Right kidney (tissue), 1 donor: ENCODE results near the gene IMMP2L.

Experiments
- DNase-seq: peaks from one replicate; pipeline ENCODE4 v3.0.0-alpha.2; 2016

IMMP2L gene

GRCh38 chr7:110854651-110855050 lies 707.6 kb downstream of the IMMP2L start:
- DNase-seq = no peak

- DNase-seq = no peak
Observed at GRCh38 chr7:110854166-110854565, 708.1 kb downstream of the IMMP2L start.

- DNase-seq = no peak
Observed at GRCh38 chr7:110853263-110853662, 709.0 kb downstream of the IMMP2L start.

- no peak for DNase-seq
Observed at GRCh38 chr7:110852156-110852940, 709.9 kb downstream of the IMMP2L start.

GRCh38 chr7:110850224-110850623 lies 712.1 kb downstream of the IMMP2L start:
- DNase-seq = no peak

GRCh38 chr7:110842796-110843195 lies 719.5 kb downstream of the IMMP2L start:
- DNase-seq = no peak

- no peak for DNase-seq
Observed at GRCh38 chr7:110841840-110842545, 720.3 kb downstream of the IMMP2L start.

- no peak for DNase-seq
Observed at GRCh38 chr7:110839866-110840265, 722.4 kb downstream of the IMMP2L start.

- no peak for DNase-seq
Observed at GRCh38 chr7:110835849-110836248, 726.4 kb downstream of the IMMP2L start.

GRCh38 chr7:110835218-110835617 lies 727.1 kb downstream of the IMMP2L start:
- DNase-seq = no peak

GRCh38 chr7:110831419-110831818 lies 730.9 kb downstream of the IMMP2L start:
- no peak for DNase-seq

GRCh38 chr7:110830778-110831177 lies 731.5 kb downstream of the IMMP2L start:
- no peak for DNase-seq

- DNase-seq = no peak
Observed at GRCh38 chr7:110827936-110828335, 734.4 kb downstream of the IMMP2L start.

GRCh38 chr7:110827287-110827855 lies 734.9 kb downstream of the IMMP2L start:
- DNase-seq = no peak

- DNase-seq = no peak
Observed at GRCh38 chr7:110813986-110814385, 748.3 kb downstream of the IMMP2L start.

- DNase-seq = no peak
Observed at GRCh38 chr7:110809832-110810231, 752.5 kb downstream of the IMMP2L start.

- DNase-seq = no peak
Observed at GRCh38 chr7:110808361-110808760, 753.9 kb downstream of the IMMP2L start.

GRCh38 chr7:110804501-110804900 lies 757.8 kb downstream of the IMMP2L start:
- no peak for DNase-seq

GRCh38 chr7:110803602-110804143 lies 758.6 kb downstream of the IMMP2L start:
- DNase-seq = no peak

GRCh38 chr7:110801502-110801901 lies 760.8 kb downstream of the IMMP2L start:
- DNase-seq = no peak

- no peak for DNase-seq
Observed at GRCh38 chr7:110800984-110801383, 761.3 kb downstream of the IMMP2L start.

GRCh38 chr7:110797656-110798055 lies 764.6 kb downstream of the IMMP2L start:
- DNase-seq = no peak

- DNase-seq = no peak
Observed at GRCh38 chr7:110790992-110791391, 771.3 kb downstream of the IMMP2L start.
